SJSA1 (cell line): ENCODE data around the gene ELK1. TPM values are rescaled to one million over a fixed set of nuclear protein-coding genes. Genes with fewer than 3 reads are reported as not detected.
"Not testable (repeated sequence)": the region's sequence is repeated elsewhere in the genome, so short reads cannot be mapped to it uniquely, and the experiment has no call there.

Experiments used
- DNase-seq, 2 experiments: peaks; one replicate each; pipeline ENCODE4 v3.0.0-alpha.2; 2015 to 2020; ENCODE audit warnings: low spot score in 2 of 2, low read depth in 1 of 2
- H3K27ac ChIP-seq: fragments of 250-450 bp; sonication (Bioruptor Pico); 2 replicates; pipeline ENCODE4 v1.5.1; 2020; ENCODE audit warnings: mild to moderate bottlenecking, moderate library complexity
- H3K27me3 ChIP-seq: fragments of 250-450 bp; sonication (Bioruptor Pico); replicated peaks from 2 replicates; pipeline ENCODE4 v1.5.1; 2020; ENCODE audit warnings: mild to moderate bottlenecking, moderate library complexity
- H3K36me3 ChIP-seq: fragments of 250-450 bp; sonication (Bioruptor Pico); 2 replicates; pipeline ENCODE4 v1.5.1; 2020; ENCODE audit warnings: mild to moderate bottlenecking
- H3K4me1 ChIP-seq: fragments of 250-450 bp; sonication (Bioruptor Pico); replicated peaks from 2 replicates; pipeline ENCODE4 v1.6.1; 2021; ENCODE audit warnings: mild to moderate bottlenecking
- H3K4me3 ChIP-seq: fragments of 250-450 bp; sonication (Bioruptor Pico); 2 replicates; pipeline ENCODE4 v1.5.1; 2020; ENCODE audit warnings: mild to moderate bottlenecking
- H3K9me3 ChIP-seq: fragments of 250-450 bp; sonication (Bioruptor Pico); replicated peaks from 2 replicates; pipeline ENCODE4 v1.5.1; 2020; ENCODE audit warnings: mild to moderate bottlenecking
- total RNA-seq: library from RNA; depleted of rRNA; stranded (reverse); fragments of >200 nt; shearing (Covaris generic); gene quantifications from 2 replicates; pipeline ENCODE4 v1.2.3, GENCODE V29; 2014; rRNA removed

Gene ELK1, protein sequence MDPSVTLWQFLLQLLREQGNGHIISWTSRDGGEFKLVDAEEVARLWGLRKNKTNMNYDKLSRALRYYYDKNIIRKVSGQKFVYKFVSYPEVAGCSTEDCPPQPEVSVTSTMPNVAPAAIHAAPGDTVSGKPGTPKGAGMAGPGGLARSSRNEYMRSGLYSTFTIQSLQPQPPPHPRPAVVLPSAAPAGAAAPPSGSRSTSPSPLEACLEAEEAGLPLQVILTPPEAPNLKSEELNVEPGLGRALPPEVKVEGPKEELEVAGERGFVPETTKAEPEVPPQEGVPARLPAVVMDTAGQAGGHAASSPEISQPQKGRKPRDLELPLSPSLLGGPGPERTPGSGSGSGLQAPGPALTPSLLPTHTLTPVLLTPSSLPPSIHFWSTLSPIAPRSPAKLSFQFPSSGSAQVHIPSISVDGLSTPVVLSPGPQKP
- total RNA-seq: 29.8 and 32.6 TPM in 2 replicates

DNA sequence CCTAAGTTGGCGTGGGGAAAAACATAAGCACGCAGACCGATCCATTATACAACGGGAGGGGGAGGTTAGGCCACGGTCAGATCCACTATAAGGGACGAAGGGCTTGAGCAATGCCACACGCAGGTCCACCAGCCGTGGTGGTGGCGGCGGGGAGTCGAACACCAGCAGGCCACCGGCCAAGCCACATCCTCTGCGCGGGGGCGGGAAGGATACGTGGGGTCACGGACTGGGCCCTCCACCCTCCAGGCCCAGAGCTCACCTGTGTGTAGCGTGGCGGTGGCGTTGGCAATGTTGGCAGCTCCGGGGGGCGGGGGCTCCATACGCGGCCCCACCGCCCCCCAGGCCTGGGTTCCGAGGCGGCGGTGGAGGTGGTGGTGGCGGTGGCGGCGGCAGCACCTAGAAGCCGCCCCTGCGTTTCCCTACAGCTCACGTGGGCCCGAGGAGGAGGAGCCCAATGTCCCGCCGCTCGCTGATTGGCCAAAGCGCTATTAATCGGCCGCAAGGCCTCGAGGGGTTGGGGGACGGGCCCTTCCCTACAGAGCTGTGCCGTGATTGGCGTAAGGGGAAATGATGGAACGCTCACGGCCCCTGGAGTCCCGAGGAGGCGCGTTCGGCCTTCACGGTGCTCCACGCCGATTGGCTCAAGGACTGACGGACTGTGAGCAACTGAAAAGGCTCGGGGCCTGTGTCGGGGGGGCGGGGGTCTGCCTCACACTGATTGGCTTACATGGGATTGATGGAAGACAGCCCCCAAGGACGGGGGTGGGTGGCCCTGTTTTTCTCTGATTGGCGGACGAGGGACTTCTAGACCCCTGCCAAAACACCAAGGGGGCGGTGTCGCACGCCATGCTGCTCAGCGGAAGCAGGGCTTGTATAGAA, at the start of gene ELK1:
Gene ELK1 (minus strand): TSS at position 400 of the 879 bp plus-strand sequence. CDS start 9,122 bp downstream, outside the sequence.
- peak within 1 kb of the TSS; percentile 81 for H3K4me3 ChIP-seq
- peaks cover 20% of the 10 kb centered on the region for H3K4me1 ChIP-seq
- H3K36me3 ChIP-seq: peaks cover 12% of the 10 kb centered on the region; the same call in 1 of the 2 replicates
- H3K9me3 ChIP-seq: no peaks in the 10 kb centered on the region
- peak; percentile 94 to 96 for DNase-seq
- H3K27ac ChIP-seq: peak within 1 kb of the TSS; percentile 61
- no peaks in the 10 kb centered on the region for H3K27me3 ChIP-seq

DNA sequence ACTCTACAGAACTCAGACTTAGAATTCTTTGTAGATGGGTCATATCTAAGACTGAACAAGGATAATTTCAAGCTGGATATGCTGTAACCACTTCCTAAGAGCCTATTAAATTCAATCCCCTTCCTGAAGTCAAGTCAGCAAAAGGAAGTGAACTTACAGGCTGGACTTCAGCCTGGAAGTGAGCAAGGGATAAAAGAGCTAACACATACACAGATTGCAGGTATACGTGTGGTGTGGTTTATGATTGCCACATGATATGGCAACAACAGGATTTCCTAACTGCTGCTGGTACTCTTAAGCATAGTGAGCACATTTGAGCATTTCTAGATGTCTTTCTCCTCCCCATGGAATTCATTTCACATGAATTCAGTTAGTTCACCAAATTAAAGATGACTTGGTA, 46.8 kb upstream of the ELK1 start:
- H3K36me3 ChIP-seq: no peaks in the 10 kb centered on the region
- no peaks in the 10 kb centered on the region for H3K27me3 ChIP-seq
- no peak overlapping the region for H3K27ac ChIP-seq
- no peak for DNase-seq
- no peak overlapping the region for H3K4me3 ChIP-seq
- no peaks in the 10 kb centered on the region for H3K4me1 ChIP-seq
- no peaks in the 10 kb centered on the region for H3K9me3 ChIP-seq

DNA sequence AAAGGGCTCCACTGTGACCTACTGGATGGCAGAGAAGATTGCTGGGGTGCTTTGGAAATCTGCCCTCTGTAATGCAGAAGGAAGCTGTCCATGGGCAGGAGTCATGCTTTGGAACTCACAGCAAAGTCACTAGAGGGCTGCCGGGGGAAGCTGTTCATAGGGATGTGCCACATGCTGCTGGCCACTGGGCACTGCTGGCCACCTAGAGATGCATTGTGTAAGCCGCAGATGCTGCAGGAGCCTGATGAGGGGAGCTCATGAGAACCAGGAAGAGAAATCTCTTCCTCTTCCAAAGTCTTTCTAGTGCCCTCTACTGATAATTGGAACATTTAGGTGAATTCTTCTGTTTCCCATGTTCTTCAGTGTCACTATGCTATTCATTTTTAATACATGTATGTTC, 39.8 kb upstream of the ELK1 start:
- H3K4me3 ChIP-seq: no peak overlapping the region
- no peaks in the 10 kb centered on the region for H3K27me3 ChIP-seq
- no peaks in the 10 kb centered on the region for H3K9me3 ChIP-seq
- DNase-seq: no peak
- no peaks in the 10 kb centered on the region for H3K36me3 ChIP-seq
- H3K27ac ChIP-seq: no peak overlapping the region
- no peaks in the 10 kb centered on the region for H3K4me1 ChIP-seq

DNA sequence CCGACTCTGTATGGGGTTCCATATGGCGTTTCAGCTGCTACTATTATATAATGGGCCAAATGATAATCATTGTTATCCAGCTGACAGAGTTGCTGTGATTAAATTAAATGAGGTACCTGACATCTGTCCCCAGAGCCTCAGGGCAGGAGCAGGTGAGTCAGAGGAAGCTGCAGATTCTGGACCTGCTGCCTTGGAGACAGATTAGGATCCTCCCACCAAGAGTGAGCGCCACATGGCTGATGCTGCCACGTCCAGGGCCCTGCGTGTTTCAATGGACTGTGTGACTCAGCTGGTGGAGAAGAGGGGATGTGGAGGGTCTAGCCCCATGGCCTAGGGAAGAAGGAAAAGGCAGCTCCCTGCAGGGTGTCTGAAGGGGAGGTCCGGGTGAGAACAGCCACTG, 36.9 kb upstream of the ELK1 start:
- no peak for DNase-seq
- Histone ChIP-seq H3K4me1 (no peaks in the 10 kb centered on the region), H3K27me3 (no peaks in the 10 kb centered on the region), H3K27ac (no peak overlapping the region), H3K36me3 (no peaks in the 10 kb centered on the region), H3K9me3 (no peaks in the 10 kb centered on the region), H3K4me3 (no peak overlapping the region)

DNA sequence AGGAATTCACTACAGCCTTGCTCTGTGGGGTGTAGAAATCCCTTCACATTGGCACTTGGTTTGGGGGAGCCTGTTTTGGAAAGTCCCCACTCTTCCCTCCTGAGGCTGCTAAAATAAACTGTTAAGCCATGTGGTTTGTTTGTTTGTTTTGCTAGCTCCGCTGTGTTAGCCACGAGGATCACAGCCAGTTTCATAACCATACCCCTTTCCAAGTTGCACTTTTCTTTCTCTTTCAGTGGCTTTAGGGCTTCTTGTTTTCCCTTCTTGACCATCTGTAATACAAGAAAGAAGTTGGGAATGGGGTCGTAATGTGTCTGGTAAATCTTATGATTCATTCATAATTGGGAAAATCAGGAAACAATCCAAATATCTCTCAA, 33.5 kb upstream of the ELK1 start:
- H3K27ac ChIP-seq: no peak overlapping the region
- H3K36me3 ChIP-seq: no peaks in the 10 kb centered on the region
- H3K27me3 ChIP-seq: no peaks in the 10 kb centered on the region
- H3K4me1 ChIP-seq: no peaks in the 10 kb centered on the region
- DNase-seq: no peak
- no peaks in the 10 kb centered on the region for H3K9me3 ChIP-seq
- no peak overlapping the region for H3K4me3 ChIP-seq

DNA sequence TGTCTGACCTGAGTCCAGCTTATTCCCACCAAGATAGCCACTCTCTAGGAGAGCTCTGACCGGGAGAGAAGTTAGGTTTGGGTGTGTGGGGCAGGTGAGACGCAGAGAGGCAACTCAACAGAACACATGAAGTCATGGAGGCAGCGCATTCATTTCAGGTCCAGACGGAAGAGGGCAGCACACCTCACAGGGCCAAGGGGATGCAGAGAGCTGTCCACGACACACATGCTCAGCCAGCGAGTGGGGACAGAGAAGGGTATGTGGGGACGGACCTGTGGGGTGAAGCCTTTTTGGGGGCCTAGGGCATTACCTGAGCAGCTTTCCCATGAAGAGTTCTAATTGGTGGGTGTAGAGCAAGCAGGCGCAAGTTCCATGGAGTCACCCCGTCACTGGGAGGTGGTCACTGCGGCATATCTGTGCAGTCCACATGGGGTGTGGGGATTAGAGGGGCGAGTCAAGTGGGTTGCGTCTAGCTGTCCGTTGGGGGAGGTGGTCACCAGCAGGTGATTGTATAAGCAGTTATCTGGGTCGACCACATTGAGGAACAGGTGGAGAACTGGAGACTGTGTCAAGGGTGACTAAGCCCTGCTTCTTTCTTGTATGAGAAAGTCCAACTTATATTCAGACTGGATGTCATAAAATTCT, 32.9 kb upstream of the ELK1 start:
- no peaks in the 10 kb centered on the region for H3K36me3 ChIP-seq
- no peak overlapping the region for H3K27ac ChIP-seq
- H3K4me3 ChIP-seq: no peak overlapping the region
- H3K27me3 ChIP-seq: no peaks in the 10 kb centered on the region
- DNase-seq: no peak
- no peaks in the 10 kb centered on the region for H3K4me1 ChIP-seq
- no peaks in the 10 kb centered on the region for H3K9me3 ChIP-seq

DNA sequence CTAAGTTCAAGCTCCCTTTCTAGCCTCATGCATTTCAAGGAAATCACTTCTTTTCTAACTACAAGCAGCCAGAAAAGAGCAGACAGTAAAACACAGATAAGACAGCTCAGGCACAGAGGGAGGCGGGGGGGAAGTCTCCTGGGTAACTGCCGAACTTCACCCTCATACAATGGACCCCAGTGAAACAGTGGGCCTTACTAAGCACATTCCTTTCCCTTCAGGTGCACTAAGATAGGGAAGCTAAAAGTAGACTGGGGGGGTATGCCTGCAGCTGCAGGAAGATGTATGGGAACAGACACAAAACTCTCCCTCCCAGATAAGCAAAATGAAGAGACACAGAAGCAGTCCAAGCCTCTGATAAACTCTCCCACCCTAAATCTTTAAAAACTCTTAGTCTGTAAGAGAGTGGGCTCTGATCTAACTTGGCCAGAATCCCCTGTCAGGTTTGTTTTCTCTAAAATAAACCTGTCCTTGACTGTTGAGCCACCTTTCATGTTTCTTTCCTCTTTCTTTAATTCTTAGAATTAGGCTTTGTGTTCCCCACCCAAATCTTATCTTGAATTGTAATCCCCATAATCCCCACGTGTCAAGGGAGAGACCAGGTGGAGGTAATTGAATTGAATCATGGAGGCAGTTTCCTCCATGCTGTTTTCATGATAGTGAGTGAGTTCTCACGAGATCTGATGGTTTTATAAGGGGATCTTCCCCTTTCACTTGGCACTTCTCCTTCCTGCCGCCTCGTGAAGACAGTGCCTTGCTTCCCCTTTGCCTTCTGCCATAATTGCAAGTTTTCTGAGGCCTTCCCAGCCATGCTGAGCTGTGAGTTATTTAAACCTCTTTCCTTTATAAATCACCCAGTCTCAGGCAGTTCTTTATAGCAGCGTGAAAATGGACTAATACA, 25.8 kb upstream of the ELK1 start:
- H3K4me1 ChIP-seq, H3K27ac ChIP-seq, H3K27me3 ChIP-seq, H3K9me3 ChIP-seq, H3K4me3 ChIP-seq, DNase-seq, H3K36me3 ChIP-seq: not testable (repeated sequence)

DNA sequence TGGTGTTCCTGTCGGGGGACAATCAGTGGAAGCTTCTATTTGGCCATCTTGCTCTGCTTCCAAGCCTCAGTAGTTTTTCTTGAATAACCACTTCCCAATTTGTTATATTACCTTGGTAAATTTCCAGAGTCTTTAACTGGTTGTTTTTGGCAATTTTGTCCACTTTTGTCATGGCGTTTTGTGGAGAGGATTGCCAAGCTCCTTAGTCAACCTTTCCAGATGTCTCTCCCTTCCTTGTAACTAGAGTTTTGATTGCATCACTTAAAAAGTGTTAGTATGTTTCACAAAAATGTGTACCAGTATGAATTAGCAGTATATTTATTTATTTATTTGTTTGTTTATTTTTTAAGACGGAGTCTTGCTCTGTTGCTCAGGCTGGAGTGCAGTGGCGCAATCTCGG, 24.4 kb upstream of the ELK1 start:
- no peaks in the 10 kb centered on the region for H3K4me1 ChIP-seq
- no peaks in the 10 kb centered on the region for H3K9me3 ChIP-seq
- no peak overlapping the region for H3K4me3 ChIP-seq
- no peaks in the 10 kb centered on the region for H3K27me3 ChIP-seq
- DNase-seq: no peak
- no peak overlapping the region for H3K27ac ChIP-seq
- no peaks in the 10 kb centered on the region for H3K36me3 ChIP-seq

DNA sequence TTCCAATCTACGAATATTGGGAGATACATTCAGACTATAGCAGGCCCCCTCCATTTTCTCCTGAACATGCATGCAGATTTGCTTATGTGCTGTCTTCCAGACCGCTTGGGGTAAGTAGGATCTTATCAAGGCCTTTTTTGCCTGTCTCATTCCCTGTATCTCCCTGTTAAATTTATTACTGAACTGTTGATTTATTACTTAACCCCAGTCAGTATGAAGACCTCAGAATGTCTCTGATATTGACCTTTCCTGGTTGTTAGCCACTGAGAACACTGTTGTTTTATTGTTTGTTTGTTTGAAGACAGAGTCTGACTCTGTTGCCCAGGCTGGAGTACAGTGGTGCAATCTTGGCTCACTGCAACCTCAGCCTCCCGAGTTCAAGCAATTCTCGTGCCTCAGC, 15.4 kb upstream of the ELK1 start:
- not testable (repeated sequence) for H3K27me3 ChIP-seq, H3K27ac ChIP-seq, H3K36me3 ChIP-seq, H3K4me3 ChIP-seq, DNase-seq, H3K9me3 ChIP-seq
- H3K4me1 ChIP-seq: peaks cover 10% of the 10 kb centered on the region

DNA sequence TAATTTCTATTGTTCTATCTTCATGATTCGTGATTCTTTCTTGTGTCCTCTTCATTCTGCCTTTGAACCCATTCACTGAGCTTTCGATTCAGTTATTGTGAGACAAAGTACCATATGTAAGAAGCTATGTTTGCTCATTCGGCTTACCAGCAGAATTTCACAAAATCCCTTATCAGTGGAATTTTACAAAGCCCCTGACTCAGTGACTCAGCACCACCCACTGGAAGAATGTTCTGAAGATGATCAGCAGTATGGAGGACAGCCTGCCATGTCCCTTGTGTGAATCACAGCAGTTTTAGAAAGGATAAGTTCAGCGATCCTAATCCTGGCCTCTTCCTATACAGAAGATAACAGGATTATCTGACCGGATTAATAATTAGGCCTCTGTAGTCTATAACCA, 14.4 kb upstream of the ELK1 start:
- H3K27me3 ChIP-seq: no peaks in the 10 kb centered on the region

DNA sequence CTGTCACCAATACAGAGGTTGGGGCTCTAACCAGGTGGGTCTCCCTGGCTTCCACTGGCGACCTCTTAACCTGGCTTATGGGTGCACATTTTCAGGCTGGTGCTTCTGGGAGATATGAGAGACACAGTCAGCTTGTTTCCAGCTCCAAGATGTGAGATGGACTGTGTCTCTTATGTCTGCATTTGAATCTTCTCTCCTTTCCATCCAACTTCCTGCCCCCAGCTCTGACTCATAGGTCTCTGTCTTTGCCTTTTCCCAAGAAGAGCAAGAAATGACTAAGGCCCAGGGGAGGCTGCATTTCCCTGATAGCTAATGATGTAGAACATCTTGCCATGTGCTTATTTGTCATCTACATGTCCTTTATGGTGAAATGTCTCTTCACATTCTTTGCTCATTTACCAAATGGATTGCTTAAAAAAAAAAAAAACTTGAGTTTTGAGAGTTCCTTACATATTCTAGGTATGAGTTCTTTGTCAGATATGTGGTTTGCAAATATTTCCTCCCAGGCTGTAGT, 11.8 kb upstream of the ELK1 start:
- Histone ChIP-seq H3K9me3 (no peaks in the 10 kb centered on the region), H3K4me1 (peaks cover 15% of the 10 kb centered on the region), H3K36me3 (peaks cover 2% of the 10 kb centered on the region), H3K27me3 (no peaks in the 10 kb centered on the region), H3K27ac (peak overlapping the region; percentile 60), H3K4me3 (no peak overlapping the region)
- DNase-seq: peak; percentile 59 to 64

More for the DNA sequence above, 14.4 kb upstream of the ELK1 start:
- H3K36me3 ChIP-seq: no peaks in the 10 kb centered on the region
- H3K4me3 ChIP-seq: no peak overlapping the region
- DNase-seq: no peak
- H3K4me1 ChIP-seq: peaks cover 10% of the 10 kb centered on the region
- H3K27ac ChIP-seq: no peak overlapping the region
- H3K9me3 ChIP-seq: no peaks in the 10 kb centered on the region

DNA sequence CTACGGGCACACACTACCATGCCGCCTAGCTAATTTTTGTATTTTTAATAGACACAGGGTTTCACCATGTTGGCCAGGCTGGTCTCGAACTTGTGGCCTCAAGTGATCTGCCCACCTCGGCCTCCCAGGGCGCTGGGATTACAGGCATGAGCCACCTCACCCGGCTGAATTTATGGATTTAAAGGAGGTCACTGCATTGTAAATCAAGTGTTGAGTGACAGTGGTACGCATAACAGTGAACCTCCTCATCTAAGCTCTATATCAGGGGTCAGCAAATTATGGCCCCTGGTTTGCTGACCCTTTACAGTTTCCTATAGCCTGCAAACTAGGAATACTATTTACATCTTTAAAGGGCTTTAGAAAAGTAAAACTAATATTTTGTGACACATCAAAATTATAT, 11.2 kb upstream of the ELK1 start:
- peak overlapping the region; percentile 60 for H3K27ac ChIP-seq
- H3K27me3 ChIP-seq: no peaks in the 10 kb centered on the region
- H3K9me3 ChIP-seq: no peaks in the 10 kb centered on the region

DNA sequence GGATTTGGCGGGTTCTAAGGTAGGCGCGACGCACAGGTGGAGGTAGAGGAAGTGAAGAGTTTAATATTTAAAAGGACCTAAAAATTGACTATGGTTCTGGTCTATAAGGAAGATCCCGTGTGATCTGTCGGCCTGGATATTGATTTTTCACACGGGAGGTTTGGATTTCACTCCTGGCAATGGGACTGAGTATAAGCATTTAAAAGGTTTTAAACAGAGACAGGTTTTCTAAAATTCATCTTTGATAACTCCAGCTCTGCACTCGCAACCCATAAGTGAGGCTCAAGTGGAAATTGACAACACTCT, 9.0 kb upstream of the ELK1 start:
- Histone ChIP-seq H3K4me1 (peaks cover 15% of the 10 kb centered on the region), H3K36me3 (peaks cover 5% of the 10 kb centered on the region), H3K27me3 (no peaks in the 10 kb centered on the region), H3K4me3 (peak overlapping the region; percentile 72), H3K27ac (peak overlapping the region; percentile 99), H3K9me3 (no peaks in the 10 kb centered on the region)
- DNase-seq: no peak

More for the DNA sequence above, 11.2 kb upstream of the ELK1 start:
- H3K4me3 ChIP-seq: no peak overlapping the region
- H3K4me1 ChIP-seq: peaks cover 15% of the 10 kb centered on the region
- peaks cover 5% of the 10 kb centered on the region for H3K36me3 ChIP-seq
- DNase-seq: no peak
